GM12878 (cell line): ENCODE results near the gene BTBD9. TPM values are rescaled to one million over a fixed set of nuclear protein-coding genes. Genes with fewer than 3 reads are reported as not detected.

Experiments used
- ATAC-seq: fragments of 200-7000 bp; cut with Tn5 transposase; 3 replicates; pipeline ENCODE4 v1.9.1; 2020; ENCODE audit warnings: mild to moderate bottlenecking, moderate library complexity
- BruUV-seq: library from RNA; stranded (reverse); fragments of 400-500 nt; replicated peaks from 2 replicates; lab custom pipeline; 2021; lab: Mats Ljungman, UMichigan
- CTCF ChIA-PET: fragments of 300-600 bp; sonication (Branson Sonifier 250); formaldehyde crosslinking; extraction: SDS; loops from one replicate; lab custom pipeline; 2021; ENCODE audit warnings: inconsistent platforms; lab: Yijun Ruan, JAX
- POLR2A ChIA-PET: fragments of 350-600 bp; formaldehyde crosslinking; extraction: SDS; loops from one replicate; lab custom pipeline; 2021; ENCODE audit warnings: inconsistent platforms; lab: Charles Lee
- RAD21 ChIA-PET: fragments of 300-600 bp; sonication (Branson Sonifier 250); formaldehyde crosslinking; loops from one replicate; lab custom pipeline; 2023; ENCODE audit warnings: antibody characterized with exemption; ENCODE audit not compliant: unreplicated experiment; lab: Charles Lee
- SMC1A ChIA-PET: fragments of 300-600 bp; sonication (Branson Sonifier 250); formaldehyde crosslinking; loops from one replicate; lab custom pipeline; 2023; ENCODE audit not compliant: unreplicated experiment, uncharacterized antibody; lab: Charles Lee
- DNase-seq: peaks from one replicate; pipeline ENCODE4 v3.0.0-alpha.2; 2011; ENCODE audit warnings: low read depth, low spot score
- FAIRE-seq: peaks from 3 replicates; lab custom pipeline; 2011; peaks lifted over from hg19 to GRCh38; lab: Jason Lieb, UNC
- H2AFZ ChIP-seq: 2 replicates; pipeline ENCODE4 v1.6.0; 2011; ENCODE audit warnings: low read depth, low read length, control low read depth; ENCODE audit not compliant: control insufficient read depth
- H3K27ac ChIP-seq: 2 replicates; pipeline ENCODE4 v1.5.1; 2011; ENCODE audit warnings: control low read depth; ENCODE audit not compliant: control insufficient read depth, insufficient read depth
- H3K27me3 ChIP-seq, 2 experiments: replicated peaks in 1 of 2; 2 replicates each; pipeline versions ENCODE4 v1.6.0 to v1.6.1; 2011; ENCODE audit warnings: low read length in 1 of 2; ENCODE audit not compliant: control insufficient read depth in 2 of 2, insufficient read depth in 2 of 2
- H3K36me3 ChIP-seq, 2 experiments: 2 replicates each; pipeline ENCODE4 v1.5.1; 2011; ENCODE audit warnings: low read length in 1 of 2; ENCODE audit not compliant: control insufficient read depth in 2 of 2, insufficient read depth in 2 of 2
- H3K4me1 ChIP-seq: 2 replicates; pipeline ENCODE4 v1.6.1; 2011; ENCODE audit warnings: mild to moderate bottlenecking, low read length, moderate library complexity, mixed read lengths; ENCODE audit not compliant: control insufficient read depth, insufficient read depth
- H3K4me2 ChIP-seq: 2 replicates; pipeline ENCODE4 v1.6.0; 2011; ENCODE audit warnings: control low read depth; ENCODE audit not compliant: control insufficient read depth, insufficient read depth
- H3K4me3 ChIP-seq: fragments of 200-600 bp; sonication (generic); 2 replicates; pipeline ENCODE4 v1.5.1; 2016
- H3K79me2 ChIP-seq: 2 replicates; pipeline ENCODE4 v1.6.0; 2011; ENCODE audit warnings: low read length; ENCODE audit not compliant: control insufficient read depth, insufficient read depth
- H3K9ac ChIP-seq: 2 replicates; pipeline ENCODE4 v1.8.0; 2011; ENCODE audit warnings: low read length, control low read depth, mixed read lengths; ENCODE audit not compliant: control insufficient read depth, insufficient read depth
- H3K9me3 ChIP-seq: replicated peaks from 3 replicates; pipeline ENCODE4 v1.5.1; 2011; ENCODE audit warnings: mild to moderate bottlenecking, low read length; ENCODE audit not compliant: control insufficient read depth, insufficient read depth
- H4K20me1 ChIP-seq: 2 replicates; pipeline ENCODE4 v1.6.0; 2011; ENCODE audit not compliant: control insufficient read depth, insufficient read depth
- FOXM1 ChIP-seq: IDR thresholded peaks from 2 replicates; pipeline ENCODE4 v1.6.1; 2012; ENCODE audit warnings: low read depth, mild to moderate bottlenecking, inconsistent platforms, low read length, moderate library complexity
- NFIC ChIP-seq: IDR thresholded peaks from 2 replicates; pipeline ENCODE4 v1.6.1; 2012; ENCODE audit warnings: low read depth, mild to moderate bottlenecking, inconsistent platforms, low read length, moderate library complexity
- WGBS: methylation state at CpG from one replicate; pipeline ENCODE4 v1.1.6; 2016; ENCODE audit warnings: low lambda C conversion rate; ENCODE audit not compliant: insufficient replicate concordance, insufficient coverage; ENCODE audit errors: missing lambda C conversion rate; 5-methylcytosine and 5-hydroxymethylcytosine counted together
- in situ Hi-C: fragments of 300-500 bp; cut with MboI; formaldehyde crosslinking; loops from 9 replicates; pipeline ENCODE4 v1.14.3; 2018; ENCODE audit warnings: mixed read lengths
- intact Hi-C: fragments of 100-400 bp; cut with micrococcal nuclease; formaldehyde crosslinking; loops from one replicate; pipeline ENCODE4 v1.14.2; 2022; ENCODE audit not compliant: unreplicated experiment
- polyA plus RNA-seq, 11 experiments: library from polyadenylated mRNA; depleted of rRNA in 4 of 11; unstranded in 6 of 11; stranded (reverse) in 5 of 11; fragments of >200 nt; fragmentation: Nextera tagmentation in 4 of 11; fragmentation: Illumina TruSeq in 1 of 11; extraction: Ambion mirVana in 4 of 11; extraction: Trizol in 1 of 11; gene quantifications; 1 replicate in 1 of 11; 2 replicates in 10 of 11; pipeline versions ENCODE4 v1.2.1 to v1.2.3, GENCODE V29; 2011 to 2016; ENCODE audit warnings: inconsistent platforms in 2 of 11, missing spikeins in 2 of 11, low read depth in 1 of 11
- total RNA-seq, 4 experiments: library from RNA; depleted of rRNA in 3 of 4; stranded (reverse); fragments of >200 nt in 3 of 4; fragmentation: Illumina TruSeq in 1 of 4; extraction: Trizol in 1 of 4; gene quantifications; 2 replicates each; pipeline versions ENCODE4 v1.2.1 to v1.2.3, GENCODE V29; 2013 to 2021
- TF ChIP-seq, protein P1 (sequence below): fragments of 450-650 bp; IDR thresholded peaks from 2 replicates; pipeline ENCODE4 v1.6.1; 2017; ENCODE audit warnings: mild to moderate bottlenecking

The BTBD9 gene
- total and polyA plus RNA-seq, 10 of the 15 experiments (the other 5 are each of a cell fraction or from before 2014, with no cell fraction given) = 0.22 to 8.6 (median 4.6) TPM

DNA sequence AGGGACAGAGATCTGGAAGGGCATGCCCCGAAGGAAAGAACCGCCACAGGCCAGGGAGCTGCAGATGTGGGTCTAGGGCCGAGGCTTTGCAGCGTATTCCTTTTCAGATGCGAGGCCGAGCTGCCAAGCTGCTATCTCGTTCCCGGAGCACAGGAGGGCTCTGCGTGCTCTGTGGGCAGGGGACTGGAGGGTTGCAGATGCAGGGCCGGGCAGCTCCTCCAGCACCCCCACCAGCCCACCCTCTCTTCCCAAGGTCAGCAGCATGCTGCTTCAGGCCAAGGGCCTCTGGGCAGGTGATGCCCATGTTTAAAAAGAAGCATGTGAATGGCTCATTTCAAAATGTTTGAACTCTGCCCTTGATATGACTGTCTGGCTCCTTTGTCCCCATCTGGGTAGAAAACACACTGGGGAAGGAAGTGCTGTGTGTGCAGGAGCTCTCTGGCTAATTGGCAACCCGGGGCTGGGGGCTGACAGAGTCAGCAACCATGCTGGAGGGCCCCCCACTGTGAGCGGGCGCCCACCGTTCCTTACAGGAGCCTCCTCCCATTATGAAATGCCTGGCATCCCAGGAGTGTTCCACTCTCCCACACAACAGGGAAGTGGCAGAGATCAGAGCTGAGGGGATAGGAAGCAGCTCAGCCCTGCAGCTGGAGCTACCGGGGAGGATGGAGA, 466.9 kb downstream of the BTBD9 start:
- Histone ChIP-seq H2AFZ (no peak overlapping the region), H3K4me2 (no peak overlapping the region), H3K4me1 (no peaks in the 10 kb centered on the region), H3K9me3 (no peaks in the 10 kb centered on the region), H4K20me1 (no peaks in the 10 kb centered on the region), H3K36me3 (no peaks in the 10 kb centered on the region; a peak in 2 of 4 replicates), H3K79me2 (no peaks in the 10 kb centered on the region), H3K4me3 (no peak overlapping the region), H3K27me3 (no peaks in the 10 kb centered on the region), H3K9ac (no peak overlapping the region), H3K27ac (no peak overlapping the region)
- ChIA-PET SMC1A (no interaction called here), CTCF (no interaction called here), POLR2A (no interaction called here), RAD21 (interaction anchor here (0.6 kb wide), 1 partner anchor 538 kb away, joined by 3 read pairs; no protein-coding TSS in a partner anchor)
- TF ChIP-seq NFIC (no peak), FOXM1 (no peak)
- TF ChIP-seq, protein P1, sequence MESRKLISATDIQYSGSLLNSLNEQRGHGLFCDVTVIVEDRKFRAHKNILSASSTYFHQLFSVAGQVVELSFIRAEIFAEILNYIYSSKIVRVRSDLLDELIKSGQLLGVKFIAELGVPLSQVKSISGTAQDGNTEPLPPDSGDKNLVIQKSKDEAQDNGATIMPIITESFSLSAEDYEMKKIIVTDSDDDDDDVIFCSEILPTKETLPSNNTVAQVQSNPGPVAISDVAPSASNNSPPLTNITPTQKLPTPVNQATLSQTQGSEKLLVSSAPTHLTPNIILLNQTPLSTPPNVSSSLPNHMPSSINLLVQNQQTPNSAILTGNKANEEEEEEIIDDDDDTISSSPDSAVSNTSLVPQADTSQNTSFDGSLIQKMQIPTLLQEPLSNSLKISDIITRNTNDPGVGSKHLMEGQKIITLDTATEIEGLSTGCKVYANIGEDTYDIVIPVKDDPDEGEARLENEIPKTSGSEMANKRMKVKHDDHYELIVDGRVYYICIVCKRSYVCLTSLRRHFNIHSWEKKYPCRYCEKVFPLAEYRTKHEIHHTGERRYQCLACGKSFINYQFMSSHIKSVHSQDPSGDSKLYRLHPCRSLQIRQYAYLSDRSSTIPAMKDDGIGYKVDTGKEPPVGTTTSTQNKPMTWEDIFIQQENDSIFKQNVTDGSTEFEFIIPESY = no peak
- in situ Hi-C loops = no loop called here
- ATAC-seq (no peak), FAIRE-seq (no peak), DNase-seq (no peak)
- intact Hi-C loops = loop anchor here (10.0 kb wide), 1 partner anchor 322 kb away; no protein-coding TSS in a partner anchor
- no TSS peak for BruUV-seq
- 74% methylated on average over 15 of the region's 15 CpGs for WGBS
